K562 (cell line): Measurements from ENCODE around the gene UNKL. TPM values are rescaled to one million over a fixed set of nuclear protein-coding genes. Genes with fewer than 3 reads are reported as not detected.

ENCODE experiments used
- AFF1 ChIP-seq, 2 experiments: fragments of 450-650 bp; IDR thresholded peaks; 2 replicates each; pipeline ENCODE4 v1.6.1; 2018; ENCODE audit warnings: mild to moderate bottlenecking in 2 of 2, low read depth in 1 of 2; ENCODE audit not compliant: partially characterized antibody in 2 of 2
- CCNT2 ChIP-seq: IDR thresholded peaks from 2 replicates; pipeline ENCODE4 v1.6.1; 2011; ENCODE audit warnings: borderline replicate concordance, low read depth, mild to moderate bottlenecking, moderate library complexity, mixed read lengths, low read length; ENCODE audit not compliant: insufficient read length; ENCODE audit errors: extremely low read depth
- EP300 ChIP-seq: IDR thresholded peaks from 2 replicates; pipeline ENCODE4 v1.6.1; 2012; ENCODE audit warnings: low read length, improper control_type of control experiment
- HDAC6 ChIP-seq: IDR thresholded peaks from 2 replicates; pipeline ENCODE4 v1.6.1; 2012; ENCODE audit warnings: low read depth, mild to moderate bottlenecking, control low read depth, inconsistent platforms, low read length, moderate library complexity
- LARP7 ChIP-seq: fragments of 450-650 bp; IDR thresholded peaks from 2 replicates; pipeline ENCODE4 v1.6.1; 2016
- MNT ChIP-seq, 2 experiments: fragments of 450-650 bp; conservative IDR thresholded peaks; 2 replicates each; pipeline ENCODE4 v1.6.1; 2017; ENCODE audit warnings: mild to moderate bottlenecking in 2 of 2, moderate library complexity in 2 of 2
- NFE2 ChIP-seq: IDR thresholded peaks from 2 replicates; pipeline ENCODE4 v1.6.1; 2014; ENCODE audit warnings: antibody characterized with exemption, low read depth
- NRF1 ChIP-seq, 2 experiments: fragments of 450-650 bp; IDR thresholded peaks in 1 of 2; conservative IDR thresholded peaks in 1 of 2; 2 replicates each; pipeline ENCODE4 v1.6.1; 2014; ENCODE audit warnings: mild to moderate bottlenecking in 2 of 2
- POLR2G ChIP-seq: fragments of 200-400 bp; formaldehyde crosslinking; IDR thresholded peaks from 2 replicates; pipeline ENCODE4 v1.6.1; 2017; ENCODE audit warnings: low read depth, mild to moderate bottlenecking, antibody characterized with exemption, low read length, moderate library complexity
- YY1 ChIP-seq, 3 experiments: IDR thresholded peaks; 2 replicates each; pipeline ENCODE4 v1.6.1; 2011; ENCODE audit warnings: low read length in 2 of 3, mild to moderate bottlenecking in 2 of 3, moderate library complexity in 2 of 3, borderline replicate concordance in 1 of 3, control low read depth in 1 of 3, low read depth in 1 of 3; ENCODE audit not compliant: insufficient read depth in 3 of 3, insufficient replicate concordance in 2 of 3, control insufficient read depth in 1 of 3, insufficient read length in 1 of 3; ENCODE audit errors: extremely low read depth in 1 of 3
- ZBTB33 ChIP-seq: sonication (generic); formaldehyde crosslinking; IDR thresholded peaks from 2 replicates; pipeline ENCODE4 v1.8.1; 2023; ENCODE audit warnings: mild to moderate bottlenecking, missing genetic modification reagents
- ZBTB34 ChIP-seq: fragments of 250-450 bp; sonication (Bioruptor Pico); IDR thresholded peaks from 2 replicates; pipeline ENCODE4 v1.8.0; 2021; ENCODE audit warnings: mild to moderate bottlenecking, moderate library complexity
- ZNF184 ChIP-seq: sonication (generic); formaldehyde crosslinking; IDR thresholded peaks from 2 replicates; pipeline ENCODE4 v1.5.0; 2020; ENCODE audit warnings: missing genetic modification reagents
- ZNF23 ChIP-seq: fragments of 250-450 bp; sonication (Bioruptor Pico); IDR thresholded peaks from 2 replicates; pipeline ENCODE4 v1.4.0; 2020; ENCODE audit warnings: mild to moderate bottlenecking
- ZNF324 ChIP-seq: fragments of 250-450 bp; sonication (Bioruptor Pico); IDR thresholded peaks from 2 replicates; pipeline ENCODE4 v1.4.0; 2020; ENCODE audit warnings: mild to moderate bottlenecking
- polyA plus RNA-seq, 8 experiments: library from polyadenylated mRNA; depleted of rRNA in 4 of 8; stranded (reverse) in 5 of 8; unstranded in 3 of 8; fragments of >200 nt; fragmentation: Nextera tagmentation in 2 of 8; fragmentation: Illumina TruSeq in 1 of 8; extraction: Ambion mirVana in 2 of 8; extraction: Trizol in 1 of 8; gene quantifications; 2 replicates each; pipeline versions ENCODE4 v1.2.1 to v1.2.3, GENCODE V29; 2011 to 2014; ENCODE audit warnings: inconsistent platforms in 1 of 8, missing spikeins in 1 of 8
- total RNA-seq, 7 experiments: library from RNA; depleted of rRNA in 6 of 7; stranded (reverse); fragments of >200 nt in 6 of 7; fragmentation: Illumina TruSeq in 2 of 7; extraction: Trizol in 2 of 7; gene quantifications; 2 replicates each; pipeline versions ENCODE4 v1.2.1 to v1.2.3, GENCODE V29; 2011 to 2021; ENCODE audit warnings: low replicate concordance in 1 of 7

UNKL gene
- total and polyA plus RNA-seq, 9 of the 15 experiments (the other 6 are each of a cell fraction or from before 2014, with no cell fraction given) = 0.37 to 30.2 (median 5.1) TPM

- peak; percentile 55 to 78; a peak in 3 of 4 replicates for TF ChIP-seq MNT (conservative IDR thresholded peaks at IDR 0.05)
- TF ChIP-seq NRF1 (conservative IDR thresholded peaks at IDR 0.05 in 1 of 2, IDR thresholded peaks at IDR 0.05 in 1 of 2) = peak; percentile 40 to 48; a peak in 3 of 4 replicates
- TF ChIP-seq ZNF23 (CRISPR knock-in tag) = no peak
- peak; percentile 24 for TF ChIP-seq CCNT2
- no peak for TF ChIP-seq LARP7
- no peak for TF ChIP-seq HDAC6
- no peak for TF ChIP-seq AFF1 (IDR thresholded peaks at IDR 0.05; ENCODE audit: low read depth in 1 of 2, partially characterized antibody in 2 of 2)
- TF ChIP-seq ZBTB33 (CRISPR knock-in tag) = peak; percentile 34; the same call in 1 of the 2 replicates
- TF ChIP-seq ZBTB34 (CRISPR knock-in tag) = no peak
- TF ChIP-seq NFE2 = no peak
- TF ChIP-seq ZNF324 (CRISPR knock-in tag) = no peak
- no peak for TF ChIP-seq EP300
- TF ChIP-seq POLR2G = peak; percentile 65
- no peak for TF ChIP-seq ZNF184 (CRISPR knock-in tag)
- TF ChIP-seq YY1 (IDR thresholded peaks at IDR 0.05; ENCODE audit: borderline replicate concordance in 1 of 3, control insufficient read depth in 1 of 3, extremely low read depth in 1 of 3, insufficient read depth in 3 of 3, insufficient read length in 1 of 3, insufficient replicate concordance in 2 of 3, low read depth in 1 of 3, low read length in 2 of 3) = peak in 1 of 3 experiments; percentile 50
These were observed 596 bp downstream of the UNKL start (continued) for GRCh38 chr16:1413684-1414531.
